ACC112 (cell line): ENCODE data around the gene FOXP4.

Source experiments
- H2AFZ ChIP-seq: fragments of 200-600 bp; sonication (generic); one replicate; pipeline ENCODE4 v1.6.0; 2017; ENCODE audit warnings: antibody characterized with exemption, low read length; ENCODE audit not compliant: unreplicated experiment
- H3K27ac ChIP-seq: fragments of 200-600 bp; sonication (generic); 2 replicates; pipeline ENCODE4 v1.5.1; 2014; ENCODE audit warnings: low read depth, mild to moderate bottlenecking, antibody characterized with exemption, low read length, moderate library complexity
- H3K27me3 ChIP-seq: fragments of 200-600 bp; sonication (generic); 2 replicates; pipeline ENCODE4 v1.6.1; 2014; ENCODE audit warnings: mild to moderate bottlenecking, antibody characterized with exemption, low read length, moderate library complexity, mixed read lengths; ENCODE audit not compliant: insufficient read depth
- H3K36me3 ChIP-seq: fragments of 200-600 bp; sonication (generic); 2 replicates; pipeline ENCODE4 v1.6.1; 2016; ENCODE audit warnings: mild to moderate bottlenecking, antibody characterized with exemption, low read length, moderate library complexity, mixed read lengths; ENCODE audit not compliant: insufficient read depth
- H3K4me1 ChIP-seq: fragments of 200-600 bp; sonication (generic); one replicate; pipeline ENCODE4 v1.6.1; 2016; ENCODE audit warnings: low read length, mixed read lengths; ENCODE audit not compliant: insufficient read depth, unreplicated experiment, control insufficient read depth
- H3K4me3 ChIP-seq: fragments of 200-600 bp; sonication (generic); 2 replicates; pipeline ENCODE4 v1.5.1; 2014; ENCODE audit warnings: mild to moderate bottlenecking, low read depth, low read length
- H3K79me2 ChIP-seq: fragments of 200-600 bp; sonication (generic); one replicate; pipeline ENCODE4 v1.6.0; 2016; ENCODE audit warnings: low read length; ENCODE audit not compliant: control insufficient read depth, unreplicated experiment, insufficient read depth

The FOXP4 gene

GRCh38 chr6:41626917-41627316, 80.7 kb downstream of the FOXP4 start:
- Histone ChIP-seq H3K36me3 (no peaks in the 10 kb centered on the region), H3K79me2 (no peaks in the 10 kb centered on the region), H3K4me1 (no peaks in the 10 kb centered on the region), H2AFZ (no peak overlapping the region), H3K27me3 (peaks cover 12% of the 10 kb centered on the region), H3K27ac (no peak overlapping the region), H3K4me3 (no peak overlapping the region)

DNA sequence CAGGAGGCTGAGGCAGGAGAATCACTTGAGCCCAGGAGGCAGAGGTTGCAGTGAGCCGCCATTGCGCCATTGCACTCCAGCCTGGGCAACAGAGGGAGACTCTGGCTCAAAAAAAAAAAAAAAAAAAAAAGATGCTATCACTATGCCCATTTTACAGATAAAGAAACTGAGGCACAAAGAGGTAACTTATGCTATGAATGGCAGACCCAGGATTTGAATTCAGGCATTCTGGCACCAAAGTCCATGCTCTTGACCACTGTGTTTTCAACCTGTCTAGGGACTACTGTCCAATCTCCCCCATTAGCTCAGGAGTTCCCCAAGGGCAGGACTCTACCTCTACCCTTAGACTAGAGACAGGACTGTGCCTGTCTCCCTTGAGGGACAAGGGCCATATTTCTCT, 82.9 kb downstream of the FOXP4 start:
- H3K27me3 ChIP-seq, result peaks cover 14% of the 10 kb centered on the region
- H3K36me3 ChIP-seq, result no peaks in the 10 kb centered on the region
- H2AFZ ChIP-seq, result no peak overlapping the region
- no peaks in the 10 kb centered on the region for H3K79me2 ChIP-seq
- H3K27ac ChIP-seq, result no peak overlapping the region
- H3K4me1 ChIP-seq, result no peaks in the 10 kb centered on the region
- H3K4me3 ChIP-seq, result no peak overlapping the region

DNA sequence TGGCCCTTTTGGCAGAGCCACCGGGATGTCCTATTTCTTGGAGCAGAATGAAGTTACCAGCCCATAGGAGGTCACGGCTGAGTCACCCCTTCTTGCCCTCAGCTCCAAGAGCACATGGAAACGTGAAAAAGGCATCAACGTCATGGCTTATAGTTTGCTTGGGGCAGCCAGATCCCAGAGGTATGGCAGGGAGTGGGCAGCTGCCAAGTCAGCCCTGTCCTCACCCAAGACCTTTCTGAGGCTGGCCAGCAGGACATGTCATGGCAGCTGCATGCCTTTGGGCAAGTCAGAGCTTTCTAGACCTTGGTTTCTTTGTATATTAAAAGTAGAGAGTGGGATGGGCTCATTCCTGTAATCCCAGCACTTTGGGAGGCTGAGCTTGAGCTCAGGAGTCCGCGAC, 83.9 kb downstream of the FOXP4 start:
- Histone ChIP-seq H3K27me3 (peaks cover 21% of the 10 kb centered on the region), H3K4me3 (no peak overlapping the region), H3K79me2 (no peaks in the 10 kb centered on the region), H2AFZ (no peak overlapping the region), H3K27ac (no peak overlapping the region), H3K4me1 (no peaks in the 10 kb centered on the region), H3K36me3 (no peaks in the 10 kb centered on the region)

DNA sequence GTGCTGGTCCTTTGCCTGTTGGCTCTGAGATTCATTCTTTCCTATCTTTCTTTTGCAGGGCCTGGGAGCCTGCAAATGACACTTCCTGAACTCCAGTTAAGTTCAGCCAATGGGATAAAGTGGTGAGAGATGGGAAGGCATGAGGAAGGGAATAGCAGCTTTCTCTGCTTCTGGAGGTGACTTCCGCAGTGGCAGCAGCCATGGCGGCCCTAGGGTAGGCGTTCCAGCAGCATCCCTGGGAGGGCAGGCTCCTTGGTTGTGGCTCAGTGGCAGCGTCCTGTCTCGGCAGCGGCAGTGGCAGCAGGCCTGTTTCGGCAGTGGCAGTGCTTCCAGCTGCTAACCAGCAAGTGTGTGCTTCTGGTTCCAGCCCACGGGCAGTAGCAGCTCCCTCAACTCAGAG, 84.8 kb downstream of the FOXP4 start:
- Histone ChIP-seq H3K36me3 (no peaks in the 10 kb centered on the region), H3K4me1 (no peaks in the 10 kb centered on the region), H2AFZ (no peak overlapping the region), H3K27ac (no peak overlapping the region), H3K79me2 (no peaks in the 10 kb centered on the region), H3K27me3 (peaks cover 21% of the 10 kb centered on the region), H3K4me3 (no peak overlapping the region)

DNA sequence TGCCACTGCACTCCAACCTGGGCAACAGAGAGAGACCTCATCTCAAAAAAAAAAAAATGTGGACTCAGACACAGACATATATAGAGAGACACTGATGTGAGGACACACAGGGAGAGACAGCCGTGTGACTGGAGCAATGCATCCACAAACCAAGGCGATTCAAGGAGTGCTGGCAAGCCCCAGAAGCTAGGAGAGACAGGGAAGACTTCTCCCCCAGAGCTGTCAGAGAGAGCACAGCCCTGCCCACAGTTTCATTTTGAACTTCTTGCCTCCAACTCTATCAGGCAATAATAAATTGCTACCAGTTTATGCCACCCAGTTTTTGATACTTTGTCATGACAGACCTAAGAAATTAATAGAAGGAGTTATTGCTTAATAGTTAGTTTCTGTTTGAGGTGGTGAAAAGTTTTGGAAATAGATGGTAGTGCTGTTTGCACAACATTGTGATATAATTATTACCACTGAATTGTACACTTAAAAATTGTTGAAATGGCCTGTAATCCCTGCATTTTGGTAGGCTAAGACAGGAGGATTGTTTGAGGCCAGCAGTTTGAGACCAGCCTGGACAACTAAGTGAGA, 87.0 kb downstream of the FOXP4 start:
- no peak overlapping the region for H2AFZ ChIP-seq
- H3K36me3 ChIP-seq, result no peaks in the 10 kb centered on the region
- H3K27me3 ChIP-seq, result peaks cover 39% of the 10 kb centered on the region
- peaks cover 2% of the 10 kb centered on the region for H3K4me1 ChIP-seq
- no peaks in the 10 kb centered on the region for H3K79me2 ChIP-seq
- no peak overlapping the region for H3K4me3 ChIP-seq
- H3K27ac ChIP-seq, result no peak overlapping the region

- no peak overlapping the region for H3K27ac ChIP-seq
Measured at GRCh38 chr6:41634657-41635056, 88.5 kb downstream of the FOXP4 start.

DNA sequence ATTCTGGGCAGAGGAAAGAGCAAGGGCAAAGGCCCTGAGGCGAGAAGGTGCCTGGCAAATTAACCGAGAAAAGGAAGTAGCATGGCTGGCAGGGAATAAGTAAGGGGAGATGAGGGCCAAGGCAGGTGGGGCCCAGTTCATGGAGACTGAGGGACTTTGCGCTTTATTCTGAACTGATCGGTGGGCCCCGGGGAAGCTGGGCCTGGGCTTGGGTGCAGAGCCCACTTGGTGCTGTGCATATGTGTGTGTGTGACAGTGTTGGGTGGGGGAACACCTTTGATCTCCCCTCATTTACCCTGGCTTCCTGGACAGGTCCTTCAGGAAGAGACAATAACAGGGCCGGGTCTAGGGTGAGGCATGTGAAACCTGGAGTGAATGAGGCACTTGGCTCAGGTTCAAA, 89.2 kb downstream of the FOXP4 start:
- no peak overlapping the region for H3K4me3 ChIP-seq
- H3K4me1 ChIP-seq, result peaks cover 4% of the 10 kb centered on the region
- no peaks in the 10 kb centered on the region for H3K36me3 ChIP-seq
- no peak overlapping the region for H2AFZ ChIP-seq
- H3K27me3 ChIP-seq, result peaks cover 58% of the 10 kb centered on the region
- H3K79me2 ChIP-seq, result no peaks in the 10 kb centered on the region
- no peak overlapping the region for H3K27ac ChIP-seq

More at GRCh38 chr6:41634657-41635056, 88.5 kb downstream of the FOXP4 start:
- no peak overlapping the region for H3K4me3 ChIP-seq
- H2AFZ ChIP-seq, result no peak overlapping the region
- no peaks in the 10 kb centered on the region for H3K79me2 ChIP-seq
- H3K36me3 ChIP-seq, result no peaks in the 10 kb centered on the region
- H3K4me1 ChIP-seq, result peaks cover 4% of the 10 kb centered on the region
- H3K27me3 ChIP-seq, result peaks cover 54% of the 10 kb centered on the region

- Histone ChIP-seq H3K27ac (no peak overlapping the region), H3K4me1 (peaks cover 4% of the 10 kb centered on the region), H3K36me3 (no peaks in the 10 kb centered on the region), H3K79me2 (no peaks in the 10 kb centered on the region), H3K4me3 (peak overlapping the region; percentile 53; the same call in 1 of the 2 replicates), H3K27me3 (peaks cover 72% of the 10 kb centered on the region), H2AFZ (no peak overlapping the region)
Measured at GRCh38 chr6:41636833-41637193, 90.6 kb downstream of the FOXP4 start.

DNA sequence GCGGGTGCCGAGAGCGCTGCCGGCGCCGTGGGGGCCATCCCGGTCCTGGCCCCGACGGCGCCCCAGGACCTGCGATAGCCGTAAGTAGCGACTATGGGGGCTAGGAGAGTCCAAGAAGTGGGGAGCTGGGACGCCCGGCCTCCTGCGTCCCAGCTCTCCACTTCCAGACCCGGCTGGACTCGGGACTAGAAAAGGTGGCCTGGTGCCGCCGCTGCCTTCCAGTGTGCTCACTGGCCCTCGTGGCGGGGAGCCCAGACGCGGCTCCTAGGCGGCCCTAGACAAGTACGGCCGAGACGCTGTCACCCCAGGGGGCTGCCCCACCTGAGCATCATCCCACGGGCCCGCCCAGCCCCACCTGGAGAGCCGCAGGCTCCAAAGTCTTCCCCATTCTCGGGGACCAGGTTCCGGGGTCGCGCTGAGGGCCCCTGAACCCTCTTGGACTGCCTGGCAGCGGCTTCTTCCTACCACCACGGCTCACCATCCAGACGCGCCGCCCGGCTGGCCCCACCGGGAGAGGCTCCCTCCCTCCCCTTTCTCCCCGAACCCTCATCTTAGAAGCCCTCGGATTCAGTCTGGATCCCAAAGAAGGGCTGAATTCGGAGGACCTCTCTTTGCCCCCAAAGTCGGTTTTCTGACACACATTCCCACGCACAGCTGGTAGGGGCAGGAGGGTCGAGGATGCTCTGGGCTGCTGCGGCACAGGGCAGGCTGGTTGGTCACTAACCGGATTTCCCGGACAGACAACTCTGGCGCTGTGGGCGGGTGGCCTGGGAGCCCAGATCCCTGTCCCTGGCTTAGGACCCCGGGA, 91.2 kb downstream of the FOXP4 start:
- Histone ChIP-seq H3K36me3 (no peaks in the 10 kb centered on the region), H3K27ac (no peak overlapping the region), H3K27me3 (peaks cover 76% of the 10 kb centered on the region), H2AFZ (no peak overlapping the region), H3K4me3 (peak overlapping the region; percentile 53), H3K4me1 (peaks cover 4% of the 10 kb centered on the region), H3K79me2 (no peaks in the 10 kb centered on the region)

GRCh38 chr6:41638002-41638934, 92.1 kb downstream of the FOXP4 start, which contains the start of gene MDFI:
Gene MDFI, plus strand, starts transcription at chr6:41638468. Its CDS starts 282 bp downstream, at chr6:41638750.
- H3K27ac ChIP-seq, result no peak within 1 kb of the TSS
- H3K36me3 ChIP-seq, result no peaks in the 10 kb centered on the region
- H3K4me3 ChIP-seq, result peak within 1 kb of the TSS; percentile 53
- peak within 1 kb of the TSS; percentile 48 for H2AFZ ChIP-seq
- H3K79me2 ChIP-seq, result no peaks in the 10 kb centered on the region
- H3K27me3 ChIP-seq, result peaks cover 77% of the 10 kb centered on the region
- H3K4me1 ChIP-seq, result peaks cover 4% of the 10 kb centered on the region
